ENCODE results near the gene PAX3.

The PAX3 gene

DNA sequence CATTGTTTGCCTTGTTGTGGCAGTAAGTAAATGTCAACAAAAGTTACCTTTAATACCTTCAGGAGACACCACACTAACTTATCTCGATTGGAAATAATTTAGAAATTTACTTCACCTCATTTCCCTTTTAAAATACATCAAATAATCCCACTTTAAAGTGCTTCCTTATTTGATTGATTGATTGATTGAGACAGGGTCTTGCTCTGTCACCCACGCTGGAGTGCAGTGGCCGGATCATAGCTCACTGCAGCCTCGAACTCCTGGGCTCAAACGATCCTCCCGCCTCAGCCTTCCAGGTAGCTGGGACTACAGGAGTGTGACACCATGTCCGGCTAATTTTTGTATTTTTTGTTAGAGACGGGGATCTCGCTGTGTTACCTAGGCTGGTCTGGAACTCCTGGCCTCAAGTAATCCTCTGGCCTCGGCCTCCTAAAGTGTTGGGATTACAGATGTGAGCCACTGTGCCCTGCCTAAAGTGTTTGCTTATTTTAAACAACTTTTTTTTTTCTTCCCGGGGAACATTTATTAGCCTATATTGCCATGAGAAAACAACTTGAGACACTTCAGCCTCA lies 12.0 kb upstream of the PAX3 start:
- no peak for DNase-seq (ENCODE audit: low spot score)

DNA sequence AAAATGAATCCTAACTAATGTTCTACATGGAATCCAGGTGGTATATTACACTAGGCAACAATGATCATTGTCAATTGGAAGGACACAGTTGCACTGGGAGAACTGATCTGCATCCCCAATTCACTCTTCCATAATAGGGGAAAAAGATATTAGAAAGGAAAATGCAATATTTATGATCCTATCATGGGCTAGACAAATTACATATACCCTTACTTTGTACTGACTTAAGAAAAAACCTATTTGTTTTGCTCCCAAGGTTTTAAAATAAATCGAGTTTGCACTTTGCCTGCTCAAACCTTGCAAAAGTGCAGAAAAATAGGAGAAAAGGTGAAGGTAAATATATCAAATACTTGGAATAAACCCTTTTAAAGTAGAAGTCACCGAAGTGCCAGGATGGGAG lies 11.0 kb upstream of the PAX3 start:
- DNase-seq (ENCODE audit: low spot score) = no peak

DNA sequence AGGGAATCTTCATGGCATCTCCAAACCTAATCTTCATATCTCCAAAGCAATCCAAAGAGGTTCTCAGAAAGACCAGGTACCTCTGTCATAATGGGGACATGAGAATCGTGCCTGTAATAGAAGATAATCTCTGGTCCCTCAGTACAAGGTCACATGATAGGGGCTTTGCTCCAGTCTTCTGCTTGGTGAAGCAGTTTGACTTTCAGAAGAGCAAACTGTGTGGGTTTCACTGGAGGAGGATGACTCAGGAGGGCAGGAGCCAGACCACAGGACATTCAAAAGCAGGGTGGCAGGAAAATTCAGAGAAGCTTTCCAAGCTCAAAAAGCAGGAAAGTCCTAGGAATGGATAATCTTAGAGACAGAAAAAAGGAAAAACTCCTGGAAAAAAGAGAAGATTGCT lies 10.6 kb upstream of the PAX3 start:
- no peak for DNase-seq (ENCODE audit: low spot score)

DNA sequence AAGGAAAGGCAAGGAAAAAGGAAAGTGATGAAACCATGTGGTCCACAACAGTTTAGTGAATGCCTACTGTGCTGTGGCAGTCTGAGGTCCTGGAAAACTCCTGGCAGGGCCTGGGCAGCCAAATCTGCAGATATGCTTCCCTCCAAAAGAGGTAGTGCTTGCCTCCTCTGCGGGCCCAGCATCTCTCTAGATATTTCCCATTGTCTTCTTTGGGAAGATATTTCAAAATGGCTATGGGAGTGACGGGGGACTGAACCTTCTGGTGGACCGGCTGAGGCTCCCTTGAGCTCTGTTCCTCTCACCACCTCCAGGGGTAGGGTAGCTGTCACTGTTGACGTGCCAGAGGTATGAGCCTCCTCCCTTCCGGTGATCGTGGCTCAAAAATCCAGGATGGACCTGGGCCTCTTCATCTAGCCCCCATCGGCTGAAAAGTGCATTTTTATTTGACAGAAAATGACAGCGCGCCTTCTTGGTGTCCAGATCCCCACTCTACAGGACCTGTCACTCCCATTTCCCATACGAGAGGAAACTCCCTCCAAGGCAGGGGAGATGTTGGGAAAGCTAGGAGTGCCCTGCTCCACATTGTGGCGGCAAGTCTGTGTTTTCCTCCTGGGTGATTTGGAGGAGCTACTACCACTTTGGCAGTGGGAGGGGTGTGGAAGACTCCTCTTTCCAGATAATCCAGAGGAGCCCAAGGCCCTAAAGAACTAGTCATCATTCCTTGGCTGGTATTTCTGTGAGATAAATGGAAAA lies 9.4 kb upstream of the PAX3 start:
- DNase-seq (ENCODE audit: low spot score) = no peak

DNA sequence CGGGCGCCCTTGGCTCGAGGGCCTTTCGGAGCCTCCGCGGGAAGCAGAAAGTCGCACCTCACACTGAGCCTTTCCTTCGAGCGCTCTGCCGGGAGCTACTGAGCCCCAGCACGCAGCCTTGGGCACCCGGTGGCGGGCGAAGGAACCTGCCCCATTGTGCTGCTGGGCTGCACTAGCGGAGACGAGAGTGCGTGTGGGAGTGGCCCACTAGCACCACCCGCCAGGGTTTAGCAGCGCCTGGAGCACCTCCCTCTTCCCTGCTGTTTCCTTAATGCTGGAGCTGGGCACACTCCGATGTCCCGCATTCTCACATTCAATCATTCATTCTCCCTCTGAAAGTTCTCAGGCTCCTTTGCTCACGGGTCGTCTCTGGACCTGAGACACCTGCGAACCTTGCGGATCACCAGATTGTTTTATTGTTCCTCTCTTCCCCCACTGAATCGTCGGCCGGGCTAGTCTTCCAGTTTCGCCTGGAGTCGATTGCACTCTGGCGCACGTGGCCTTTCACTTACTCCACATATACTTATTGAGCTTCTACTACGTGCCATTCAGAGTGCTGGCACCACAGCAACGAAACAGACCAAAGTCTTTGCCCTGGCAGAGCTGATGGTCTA lies 8.5 kb upstream of the PAX3 start:
- DNase-seq (ENCODE audit: low spot score) = no peak

DNA sequence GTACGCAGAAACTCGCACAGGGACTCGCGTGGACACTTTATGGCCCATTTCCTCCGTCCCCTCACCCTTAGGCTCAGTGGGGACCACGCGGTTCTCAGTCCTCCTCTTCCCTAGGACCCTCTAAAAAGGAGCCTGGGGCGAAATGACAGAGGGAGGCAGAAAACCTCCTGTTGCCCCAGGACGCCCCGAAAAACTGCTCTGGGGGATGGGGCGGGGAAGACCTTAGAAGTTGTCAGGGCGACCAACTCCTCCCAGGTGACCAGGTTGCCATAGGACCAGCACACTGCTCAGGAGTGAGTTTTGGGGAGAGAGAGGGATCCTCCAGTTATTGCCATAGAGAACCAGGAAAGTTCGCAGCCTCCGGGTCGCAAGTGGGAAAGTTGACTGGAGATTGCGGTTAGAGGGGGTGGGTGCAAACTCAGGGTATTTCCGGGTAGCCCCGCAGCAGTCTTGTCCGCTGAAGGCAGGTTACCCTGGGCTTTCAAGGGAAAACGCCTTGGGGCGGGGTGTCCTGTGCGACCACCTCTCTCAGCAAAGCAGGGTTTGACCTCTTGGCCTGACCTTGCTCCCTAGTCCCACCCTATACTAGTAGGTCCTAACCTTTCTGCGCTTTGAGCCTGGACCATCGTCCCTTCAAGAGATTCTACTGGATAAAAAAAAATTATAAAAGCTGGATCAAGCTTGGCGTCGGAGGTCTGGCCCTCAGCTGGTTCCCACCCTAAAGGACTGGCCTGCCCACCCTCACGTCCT lies 7.8 kb upstream of the PAX3 start:
- DNase-seq (ENCODE audit: low spot score) = no peak

DNA sequence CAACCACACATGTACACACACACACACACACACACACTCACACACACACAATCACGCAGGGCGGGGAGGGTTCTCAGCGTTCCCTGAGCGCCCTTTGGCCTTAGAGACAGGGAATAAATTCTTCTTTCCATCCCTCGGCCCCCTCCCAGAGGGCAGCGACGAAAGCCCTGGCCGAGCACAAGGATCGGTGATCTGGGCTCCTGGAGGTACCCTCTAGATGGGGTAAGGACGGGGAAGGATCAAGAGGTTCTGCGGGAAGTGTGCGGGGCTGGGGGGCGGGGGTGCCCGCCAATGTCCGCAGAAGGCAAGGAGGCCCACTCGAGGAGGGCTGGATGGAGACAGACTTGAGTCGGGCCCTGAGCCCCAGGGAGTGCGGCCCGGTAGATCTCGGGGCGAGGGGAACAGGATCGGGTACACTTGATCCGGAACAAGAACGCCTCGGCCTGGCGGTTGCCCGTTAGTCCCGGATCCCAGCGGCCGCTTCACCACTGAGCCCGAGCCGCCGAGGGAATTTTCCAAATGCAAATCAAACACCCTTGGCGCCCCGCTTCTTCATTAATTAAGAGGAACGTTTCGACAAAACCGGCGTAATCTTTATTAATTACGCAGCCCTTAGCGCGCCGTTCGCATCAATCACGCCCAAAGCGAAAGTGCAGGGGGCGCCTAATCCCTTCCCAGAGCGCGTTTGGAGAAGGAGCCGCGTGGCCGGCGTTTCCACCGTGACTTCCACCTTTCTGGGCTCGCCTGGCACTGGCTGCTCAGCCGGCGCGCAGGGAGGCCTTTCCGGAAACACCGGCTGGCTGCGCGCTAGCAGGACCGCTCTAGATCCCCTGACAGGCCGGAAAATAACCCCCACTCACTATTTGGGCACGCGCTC lies 7.0 kb upstream of the PAX3 start:
- no peak for DNase-seq (ENCODE audit: low spot score)

DNA sequence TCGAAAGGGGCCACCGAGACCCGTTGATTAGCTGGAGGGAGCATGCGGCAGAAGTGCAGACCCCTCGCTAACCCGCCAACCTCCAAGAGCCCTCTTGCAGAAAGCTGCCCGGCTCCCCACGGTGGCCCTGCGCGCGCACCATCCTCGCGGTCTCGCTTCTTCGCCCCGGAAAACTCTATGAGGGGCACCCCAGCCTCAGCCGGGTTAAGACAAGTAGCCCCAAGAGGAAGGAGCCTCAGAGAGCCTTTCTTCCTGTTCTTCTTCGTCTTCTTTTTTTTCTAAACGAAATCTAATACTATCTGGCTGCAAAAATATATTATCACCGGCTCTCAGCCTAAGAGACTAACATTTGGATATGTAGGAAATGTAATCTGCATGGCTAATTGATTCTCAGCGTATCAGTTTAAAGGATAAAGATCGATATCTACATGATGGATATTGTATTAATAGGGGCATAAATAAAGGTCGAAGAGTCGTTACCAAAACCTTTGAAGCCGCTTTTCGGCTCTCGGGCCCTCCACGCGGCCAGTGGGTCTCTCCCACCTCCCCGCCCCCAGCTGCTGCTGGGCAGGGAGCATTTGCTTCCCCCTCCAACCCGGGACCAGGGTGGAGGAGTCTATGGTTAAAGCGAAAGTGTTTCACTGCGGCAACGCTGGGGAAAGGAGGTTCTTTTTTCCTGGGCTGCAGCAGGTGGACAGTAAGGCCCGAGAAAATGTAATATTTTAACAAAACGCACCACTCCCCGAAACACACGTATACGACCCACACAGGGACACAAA lies 6.1 kb upstream of the PAX3 start:
- DNase-seq (ENCODE audit: low spot score) = no peak

DNA sequence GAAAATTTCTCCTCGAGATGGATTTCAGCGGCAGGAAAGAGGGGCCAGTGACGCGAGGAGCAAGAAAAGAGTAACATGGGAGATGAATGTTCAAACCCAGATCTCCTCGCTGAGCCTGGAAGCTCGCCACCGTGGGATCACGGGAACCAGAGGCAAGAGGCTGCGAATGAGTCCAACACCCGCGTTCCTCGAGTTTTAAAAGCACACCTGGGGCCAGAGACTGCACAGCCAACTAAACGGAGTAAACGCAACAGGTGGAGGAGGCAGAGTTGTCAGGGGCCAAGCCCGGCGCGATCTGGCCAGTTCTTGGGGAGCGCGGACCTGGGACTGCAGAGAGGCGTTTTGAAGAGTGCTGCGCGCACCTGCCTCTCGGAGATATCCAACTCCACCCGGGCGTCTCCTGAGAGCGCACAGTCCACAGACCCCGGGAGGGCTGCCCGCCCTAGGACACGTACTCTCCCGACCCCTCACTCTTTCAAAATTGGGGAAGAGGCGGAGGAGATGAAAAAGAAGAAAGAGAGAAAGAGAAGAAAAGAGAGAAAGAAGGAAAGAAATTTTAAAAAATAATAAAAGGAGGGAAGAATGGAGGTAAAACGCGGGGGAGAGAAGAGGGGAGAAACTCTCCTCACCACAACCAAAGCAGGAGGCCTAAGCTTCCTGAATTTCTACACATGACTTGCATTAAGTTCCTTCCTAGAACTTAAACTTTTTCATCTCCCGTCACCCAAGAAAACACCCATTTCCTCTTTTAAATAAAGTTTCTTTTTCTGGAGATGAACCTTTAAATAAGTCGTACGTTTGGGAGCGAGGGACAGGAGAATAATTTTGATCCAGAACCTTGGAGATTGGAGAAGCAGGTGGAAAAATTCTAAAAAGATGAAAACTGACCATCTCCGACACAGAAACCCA lies 5.3 kb upstream of the PAX3 start:
- no peak for DNase-seq (ENCODE audit: low spot score)

DNA sequence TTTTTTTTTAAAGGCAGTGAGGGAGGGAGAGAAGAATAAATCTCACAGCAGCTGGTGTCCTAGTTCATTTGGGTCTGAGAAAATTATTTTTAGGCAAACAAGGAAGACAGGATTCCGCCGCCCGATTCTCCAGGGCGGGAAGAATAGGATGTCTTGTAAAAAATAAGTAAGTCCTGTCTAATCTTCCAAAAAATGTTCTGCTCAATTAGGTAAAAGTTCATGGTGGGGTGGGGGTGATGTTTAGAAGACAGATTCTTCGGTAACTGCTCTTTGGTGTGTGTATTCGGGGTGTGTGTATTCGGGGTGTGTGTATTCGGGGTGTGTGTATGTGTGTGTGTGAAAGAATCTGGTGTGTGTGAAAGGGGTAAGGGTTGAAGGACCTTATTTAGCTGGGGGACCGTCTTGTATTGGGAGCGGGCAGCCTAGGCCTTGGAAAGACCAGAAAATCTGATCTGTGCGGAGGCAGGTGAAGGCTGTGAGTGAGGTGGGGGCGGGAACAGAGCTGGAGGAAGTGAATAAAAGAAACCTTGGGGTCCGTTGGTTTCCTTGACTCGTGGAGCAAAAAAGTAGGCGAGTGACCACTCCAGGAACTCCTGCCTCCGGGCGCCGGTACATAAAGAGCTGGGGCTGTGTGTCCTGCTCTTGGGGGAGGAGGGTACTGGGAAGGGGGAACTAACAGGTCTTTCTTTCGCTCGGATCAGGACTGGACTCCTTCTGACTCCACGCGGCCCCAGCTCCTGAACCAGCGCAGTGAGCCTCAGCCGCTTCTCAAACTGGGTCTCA lies 4.4 kb upstream of the PAX3 start:
- no peak for DNase-seq (ENCODE audit: low spot score)

DNA sequence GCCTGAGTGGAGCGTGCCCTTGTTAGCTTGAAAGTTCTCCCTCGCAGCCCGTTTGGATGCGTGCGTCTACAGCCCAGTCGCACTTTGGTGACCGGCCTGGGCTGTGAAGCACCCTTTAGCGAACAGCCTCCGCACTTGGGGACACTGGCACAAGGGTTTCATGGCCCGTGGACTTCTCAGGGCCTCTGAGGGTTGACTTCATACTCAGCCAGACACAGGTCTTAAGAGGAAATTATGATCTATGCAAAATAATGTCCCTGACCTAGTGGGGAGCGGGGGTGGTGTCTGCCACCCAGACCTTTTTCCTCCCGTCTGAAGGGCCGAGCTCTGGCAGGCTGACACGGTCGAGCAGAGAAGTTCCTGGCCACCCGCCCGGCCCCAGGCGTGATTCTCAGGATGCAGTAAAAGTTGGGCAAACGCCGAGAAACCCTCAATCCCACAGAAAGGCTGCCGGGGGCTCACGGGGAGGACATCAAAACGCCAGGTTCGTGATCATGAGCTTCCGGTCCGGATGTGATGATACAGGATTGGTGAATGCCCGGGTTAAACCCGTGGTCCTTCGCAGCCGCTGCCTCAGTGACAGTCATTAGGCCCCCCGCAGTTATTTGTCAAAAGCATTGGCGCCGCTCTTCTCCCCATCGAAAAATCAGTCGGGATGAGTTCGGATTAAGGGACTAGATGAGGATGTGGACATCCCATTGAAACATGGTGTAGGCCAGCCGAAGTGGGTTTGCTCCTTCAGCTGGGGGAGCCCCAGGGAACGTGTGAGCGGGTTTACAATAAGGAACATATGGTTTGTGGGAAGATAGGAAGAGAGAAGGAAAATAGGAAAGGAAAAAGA lies 3.6 kb upstream of the PAX3 start:
- no peak for DNase-seq (ENCODE audit: low spot score)

DNA sequence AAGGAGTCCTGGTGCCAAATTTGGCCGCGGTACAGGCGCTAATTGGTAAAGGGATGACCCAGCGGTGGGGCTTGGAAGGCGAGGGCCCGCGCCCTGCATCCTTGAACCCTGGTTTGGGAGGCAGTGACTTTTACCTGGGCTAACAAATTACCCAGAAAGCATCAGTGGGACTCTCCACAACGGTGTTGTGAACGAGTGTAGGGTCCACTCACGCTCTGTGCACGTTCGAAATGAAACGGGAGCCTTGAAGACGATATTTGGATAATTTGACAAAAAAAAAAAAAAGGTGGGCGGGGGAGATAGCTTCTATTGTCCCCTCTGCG lies 3.0 kb upstream of the PAX3 start:
- no peak for DNase-seq (ENCODE audit: low spot score)

DNA sequence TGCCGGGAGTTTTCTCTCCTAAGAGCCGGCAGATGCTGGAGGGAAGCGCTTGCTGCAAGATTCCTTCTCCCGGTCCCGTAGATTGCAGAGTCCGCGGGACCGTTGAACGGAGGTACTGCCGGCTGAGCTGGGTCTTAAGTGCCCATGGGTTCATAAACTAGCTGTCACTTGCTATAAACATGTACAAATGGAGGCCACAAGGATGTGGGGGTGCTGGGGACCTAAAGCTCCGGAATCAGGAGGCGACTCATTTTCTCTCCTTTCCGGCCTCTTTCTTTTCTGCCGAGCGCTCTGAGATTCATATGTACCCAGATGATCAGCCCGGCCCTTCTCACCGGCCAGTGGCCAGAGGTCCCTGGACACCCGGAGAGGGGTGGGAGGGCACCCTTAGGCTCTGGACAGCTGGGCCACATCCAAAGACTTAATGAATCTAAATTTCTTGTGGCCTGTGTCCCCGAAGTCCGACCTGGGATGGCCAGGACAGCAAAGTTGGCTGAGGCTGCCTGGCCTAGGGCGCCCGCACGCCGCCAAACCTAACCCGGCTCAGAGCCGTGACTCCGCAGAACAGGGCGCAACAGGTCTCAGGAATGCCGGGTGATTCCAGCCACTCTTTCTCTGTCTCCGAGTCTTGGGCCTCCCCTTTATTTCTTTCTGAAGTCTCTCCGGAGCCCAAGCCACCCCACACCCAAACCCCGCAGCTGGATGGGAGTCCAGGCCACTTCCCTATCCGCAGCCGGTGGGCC lies 2.4 kb upstream of the PAX3 start:
- no peak for DNase-seq (ENCODE audit: low spot score)

DNA sequence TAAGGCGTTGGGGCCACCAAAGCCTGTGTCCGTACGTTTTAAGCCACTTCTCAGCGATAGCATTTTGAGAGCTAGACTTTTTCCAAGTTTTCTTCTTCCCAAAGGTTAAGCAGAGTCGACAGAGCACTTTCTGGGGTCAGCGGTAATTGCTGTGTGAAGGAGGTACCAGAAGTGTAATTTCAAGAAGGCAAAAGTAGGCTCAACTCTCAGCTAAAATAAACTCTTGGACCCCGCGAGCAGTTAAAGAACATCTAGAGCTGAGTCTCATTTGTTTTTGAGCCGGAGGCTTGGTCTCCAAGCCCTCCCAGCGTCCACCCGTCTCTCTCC lies 1.9 kb upstream of the PAX3 start:
- DNase-seq (ENCODE audit: low spot score) = no peak

DNA sequence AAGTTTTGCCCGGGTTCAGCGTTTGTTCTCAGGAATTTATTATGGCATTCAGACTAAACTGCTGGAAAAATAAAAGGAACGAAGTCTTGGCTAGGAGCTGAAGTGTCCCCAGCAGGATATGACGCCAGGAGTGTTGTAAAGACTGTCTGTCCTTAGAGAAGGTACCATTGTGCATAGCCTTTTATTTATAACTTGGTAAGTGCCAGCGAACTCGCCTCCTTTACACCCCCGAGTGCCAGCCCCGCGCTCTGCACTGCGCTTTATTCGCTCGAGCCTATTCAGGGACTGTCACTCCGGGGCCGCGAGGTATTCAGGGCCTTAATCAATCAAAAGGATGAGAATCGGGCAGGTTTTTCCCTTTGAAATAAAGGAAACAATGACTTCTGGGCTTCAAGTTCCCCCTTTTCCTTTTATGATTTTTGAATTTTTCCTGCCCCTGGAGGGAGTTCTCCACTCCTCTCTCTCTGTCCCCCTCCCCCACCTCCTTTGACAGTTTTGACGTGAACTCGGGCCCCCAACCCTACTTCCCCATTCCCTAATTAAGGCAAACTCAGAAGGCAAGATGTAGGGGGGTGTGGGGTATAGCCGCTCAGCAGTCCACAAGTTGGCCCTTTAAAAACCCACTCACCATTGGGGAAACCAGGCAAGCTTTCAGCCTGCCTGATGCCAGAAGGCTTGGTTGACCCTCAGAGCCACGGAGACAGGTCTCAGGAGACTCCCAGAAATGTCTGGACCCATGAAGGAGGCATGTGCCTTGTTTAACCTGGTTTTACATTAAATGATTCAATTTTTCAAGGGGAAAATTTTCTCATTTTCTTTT lies 1.3 kb upstream of the PAX3 start:
- DNase-seq (ENCODE audit: low spot score) = no peak

DNA sequence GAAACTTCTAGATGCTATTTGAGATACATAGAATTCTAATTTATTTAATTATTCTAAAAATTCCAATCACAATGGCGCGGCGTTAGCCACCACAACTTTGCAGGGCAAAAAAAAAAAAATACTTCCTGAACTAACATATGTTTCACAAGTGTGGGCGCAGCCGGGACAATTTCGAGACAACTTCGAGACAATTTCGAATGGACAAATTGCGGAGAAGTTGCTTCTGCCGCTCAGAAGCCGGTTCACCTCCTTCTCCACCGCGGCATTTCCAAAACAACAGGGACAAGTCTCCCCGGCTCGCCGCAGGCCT lies 842 bp downstream of the PAX3 start:
- DNase-seq (ENCODE audit: low spot score) = no peak

DNA sequence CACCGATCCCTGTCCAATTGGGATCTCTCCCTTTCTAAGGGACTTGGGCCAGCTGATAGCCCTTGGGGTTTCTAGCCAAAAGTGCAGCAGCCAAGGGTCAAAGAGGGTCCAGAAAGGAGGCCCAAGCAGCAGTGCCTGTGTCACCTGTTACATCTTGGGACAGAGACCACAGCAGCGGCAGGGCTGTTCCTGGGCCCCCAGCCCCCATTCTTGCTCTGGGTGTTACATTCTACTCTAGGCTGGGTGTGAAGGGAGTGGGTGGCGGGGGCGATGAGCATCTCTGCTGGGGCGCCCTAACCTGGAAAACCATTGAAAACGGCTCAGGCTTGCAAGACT lies 1.2 kb downstream of the PAX3 start:
- DNase-seq (ENCODE audit: low spot score) = no peak
